Measurements from ENCODE around the gene CRISPLD2.

- TF ChIP-seq CTCF (IDR thresholded peaks at IDR 0.05): no peak
- TF ChIP-seq POLR2A (IDR thresholded peaks at IDR 0.05): no peak
- no peak for TF ChIP-seq EP300 (IDR thresholded peaks at IDR 0.05)
- no peak for TF ChIP-seq POLR2AphosphoS5 (IDR thresholded peaks at IDR 0.05)
Observed at GRCh38 chr16:84907575-84907974, 87.8 kb downstream of the CRISPLD2 start.

All from suprapubic skin (tissue), 4 donors.